ENCODE results near the gene CMTM3.

Gene CMTM3

DNA sequence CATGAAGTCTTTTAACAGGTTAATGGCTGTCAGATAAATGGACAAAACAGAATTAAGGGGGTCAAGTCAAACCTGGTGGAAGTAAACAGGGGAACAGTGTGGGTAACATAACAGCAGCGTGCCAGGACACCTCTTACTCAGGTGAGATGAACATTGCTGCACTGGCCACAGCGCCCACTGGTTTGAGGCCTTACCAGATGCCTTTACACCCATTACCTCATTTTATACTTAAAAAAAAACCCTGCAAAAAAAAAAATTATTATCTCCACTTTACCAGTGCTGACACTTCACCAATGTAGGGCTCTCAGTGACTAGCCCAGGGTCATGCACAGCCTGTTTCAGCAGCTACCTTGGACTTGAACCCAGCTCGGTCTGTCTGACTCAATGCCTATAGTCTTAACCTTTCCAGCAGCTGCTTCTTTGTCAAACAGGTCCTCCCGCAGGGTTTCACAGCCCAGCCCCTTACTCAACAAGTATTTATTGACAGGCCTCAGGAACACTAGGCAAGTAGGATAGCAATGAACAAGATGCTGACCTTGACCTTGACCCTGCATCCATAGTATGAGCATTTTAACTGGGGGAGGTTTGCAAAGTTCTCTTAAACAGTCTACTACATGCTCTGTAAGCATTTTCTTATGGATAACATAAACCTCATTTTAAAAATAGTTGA lies 30.2 kb downstream of the CMTM3 start:
- ChIA-PET POLR2A (no interaction called here), CTCF (interaction anchor here (0.9 to 6.2 kb wide), 2 partner anchors 16 to 18 kb away, joined by 4 to 32 read pairs; no protein-coding TSS in a partner anchor)
- TF ChIP-seq ZNF354C (tag by site-specific recombination; IDR thresholded peaks at IDR 0.05; ENCODE audit: borderline replicate concordance, low read depth): no peak
- TF ChIP-seq ZSCAN16 (tag by site-specific recombination; IDR thresholded peaks at IDR 0.05): no peak
- TF ChIP-seq ZNF843 (tag by site-specific recombination; IDR thresholded peaks at IDR 0.05): no peak
- Histone ChIP-seq H3K9me3 (ENCODE audit: control insufficient read depth, insufficient read depth, low read depth, low read length) (no peaks in the 10 kb centered on the region), H3K4me1 (ENCODE audit: control insufficient read depth, insufficient read depth, low read length) (peaks cover 3% of the 10 kb centered on the region; the same call in 1 of the 2 replicates), H3K4me3 (ENCODE audit: low read depth, low read length) (no peak overlapping the region), H3K36me3 (ENCODE audit: control insufficient read depth in 2 of 2, insufficient read depth in 1 of 2, low read length in 2 of 2) (peaks cover 0 to 26% of the 10 kb centered on the region in 2 experiments; a peak in 2 of 3 replicates), H3K27ac (ENCODE audit: extremely low read depth, low read depth, low read length) (no peak overlapping the region)

GRCh38 chr16:66635406-66635805 lies 30.9 kb downstream of the CMTM3 start:
- peaks cover 0 to 26% of the 10 kb centered on the region in 2 experiments; a peak in 2 of 3 replicates for H3K36me3 ChIP-seq (ENCODE audit: control insufficient read depth in 2 of 2, insufficient read depth in 1 of 2, low read length in 2 of 2)
- no peaks in the 10 kb centered on the region for H3K9me3 ChIP-seq (ENCODE audit: control insufficient read depth, insufficient read depth, low read depth, low read length)
- ChIA-PET POLR2A (no interaction called here), CTCF (interaction anchor here (6.2 kb wide), 1 partner anchor 16 kb away, joined by 32 read pairs; no protein-coding TSS in a partner anchor)
- H3K27ac ChIP-seq (ENCODE audit: extremely low read depth, low read depth, low read length): no peak overlapping the region
- TF ChIP-seq ZNF112 (tag by site-specific recombination; IDR thresholded peaks at IDR 0.05): no peak
- no peak for TF ChIP-seq ZNF280C (tag by site-specific recombination; IDR thresholded peaks at IDR 0.05)
- no peak for TF ChIP-seq ZNF148 (tag by site-specific recombination; IDR thresholded peaks at IDR 0.05; ENCODE audit: borderline replicate concordance)
- no peak for TF ChIP-seq SETDB1 (IDR thresholded peaks at IDR 0.05; ENCODE audit: insufficient read length, low read length)
- TF ChIP-seq ZSCAN4 (tag by site-specific recombination; IDR thresholded peaks at IDR 0.05): no peak
- no peak for TF ChIP-seq SCRT2 (tag by site-specific recombination; IDR thresholded peaks at IDR 0.05)
- TF ChIP-seq ZNF48 (tag by site-specific recombination; IDR thresholded peaks at IDR 0.05): no peak
- no peak for TF ChIP-seq ZEB2 (tag by site-specific recombination; IDR thresholded peaks at IDR 0.05)
- TF ChIP-seq ZNF561 (tag by site-specific recombination; IDR thresholded peaks at IDR 0.05; ENCODE audit: borderline replicate concordance): no peak
- no peak for TF ChIP-seq ZNF335 (tag by site-specific recombination; conservative IDR thresholded peaks at IDR 0.05)
- TF ChIP-seq KLF16 (tag by site-specific recombination; IDR thresholded peaks at IDR 0.05): no peak
- no peak for TF ChIP-seq ZNF529 (tag by site-specific recombination; IDR thresholded peaks at IDR 0.05; ENCODE audit: insufficient replicate concordance)
- no peak for TF ChIP-seq ZSCAN5A (tag by site-specific recombination; IDR thresholded peaks at IDR 0.05)
- TF ChIP-seq HOXA7 (CRISPR knock-in tag; IDR thresholded peaks at IDR 0.05; ENCODE audit: borderline replicate concordance): no peak
- no peak for TF ChIP-seq ZNF664 (tag by site-specific recombination; IDR thresholded peaks at IDR 0.05)
- no peak for TF ChIP-seq ZNF292 (tag by site-specific recombination; IDR thresholded peaks at IDR 0.05; ENCODE audit: borderline replicate concordance, low read depth)
- TF ChIP-seq GLIS1 (tag by site-specific recombination; IDR thresholded peaks at IDR 0.05): no peak
- TF ChIP-seq ZNF776 (tag by site-specific recombination; IDR thresholded peaks at IDR 0.05; ENCODE audit: borderline replicate concordance): no peak
- peaks cover 3% of the 10 kb centered on the region; the same call in 1 of the 2 replicates for H3K4me1 ChIP-seq (ENCODE audit: control insufficient read depth, insufficient read depth, low read length)
- H3K4me3 ChIP-seq (ENCODE audit: low read depth, low read length): no peak overlapping the region

All from HEK293 (cell line).